EL (cell line): ENCODE data around the gene RBM33.
A peak's percentile ranks its signal among the peaks of the same experiment; 100 is the strongest.
"Not testable (repeated sequence)": the region's sequence is repeated elsewhere in the genome, so short reads cannot be mapped to it uniquely, and the experiment has no call there.

ENCODE experiments used
- DNase-seq: peaks from one replicate; pipeline ENCODE4 v3.0.0-alpha.2; 2016

RBM33 gene

DNA sequence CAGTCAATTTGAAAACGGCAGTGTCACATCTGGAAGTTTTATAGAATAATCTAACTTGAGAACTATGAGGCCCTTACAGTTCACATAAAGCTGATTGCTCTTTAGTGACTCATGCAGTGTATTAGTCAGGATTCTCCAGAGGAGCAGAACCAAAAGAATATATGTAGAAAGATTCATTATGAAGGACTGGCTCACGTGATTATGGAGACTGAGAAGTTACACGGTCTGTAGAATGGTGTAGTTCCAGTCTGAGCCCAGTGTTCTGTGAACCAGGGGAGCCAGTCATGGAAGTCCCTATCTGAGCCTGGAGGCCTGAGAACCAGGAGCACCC, 21.5 kb downstream of the RBM33 start:
- peak; percentile 85 for DNase-seq

DNA sequence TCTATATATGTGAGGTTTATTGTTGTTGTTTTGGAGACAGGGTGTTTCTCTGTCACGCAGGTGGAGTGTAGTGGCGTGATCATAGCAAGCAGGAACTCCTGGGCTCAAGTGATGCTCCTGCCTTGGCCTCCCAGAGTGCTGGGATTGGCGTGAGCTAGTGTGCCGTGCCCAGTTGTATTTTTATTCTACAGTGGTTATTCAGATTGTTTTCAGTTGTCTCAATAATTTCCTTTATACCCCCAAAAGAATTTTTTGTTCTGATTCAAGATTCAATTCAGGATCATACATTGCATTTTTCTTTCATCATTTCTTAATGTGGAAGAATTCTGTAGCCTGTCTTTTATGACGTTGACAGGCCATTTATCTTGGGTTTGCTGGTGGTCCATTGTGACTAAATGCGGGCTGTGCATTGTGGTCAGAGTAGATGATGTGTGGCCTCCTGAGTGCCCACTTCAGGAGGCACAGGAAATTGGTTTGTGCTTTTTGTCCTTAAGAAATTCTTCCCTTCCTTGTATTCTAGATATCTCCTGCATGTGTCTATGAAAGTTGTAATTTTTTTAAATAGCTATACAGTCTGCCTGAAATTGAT, 22.9 kb downstream of the RBM33 start:
- no peak for DNase-seq

- peak; percentile 25 for DNase-seq
These were observed 25.4 kb downstream of the RBM33 start for GRCh38 chr7:155669717-155670505.

DNA sequence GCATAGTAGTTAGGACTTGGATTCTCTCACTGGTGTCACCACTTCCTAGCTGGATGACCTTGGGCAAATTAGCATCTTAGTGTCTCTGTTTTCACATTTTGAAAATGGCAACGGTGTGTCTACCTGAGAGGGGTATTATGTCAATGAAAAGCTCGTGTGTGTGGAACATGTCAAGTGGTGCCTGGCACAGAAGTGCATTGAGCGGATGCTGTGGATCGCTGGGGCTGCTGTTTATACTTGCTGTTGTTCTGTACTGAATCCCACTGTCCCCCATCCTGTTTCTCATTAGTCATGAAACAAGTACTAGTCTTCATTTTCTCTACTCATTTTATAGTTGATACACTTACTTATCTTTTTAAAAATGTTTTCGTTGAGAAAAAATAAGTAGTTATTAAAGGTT, 26.1 kb downstream of the RBM33 start:
- DNase-seq, result no peak

DNA sequence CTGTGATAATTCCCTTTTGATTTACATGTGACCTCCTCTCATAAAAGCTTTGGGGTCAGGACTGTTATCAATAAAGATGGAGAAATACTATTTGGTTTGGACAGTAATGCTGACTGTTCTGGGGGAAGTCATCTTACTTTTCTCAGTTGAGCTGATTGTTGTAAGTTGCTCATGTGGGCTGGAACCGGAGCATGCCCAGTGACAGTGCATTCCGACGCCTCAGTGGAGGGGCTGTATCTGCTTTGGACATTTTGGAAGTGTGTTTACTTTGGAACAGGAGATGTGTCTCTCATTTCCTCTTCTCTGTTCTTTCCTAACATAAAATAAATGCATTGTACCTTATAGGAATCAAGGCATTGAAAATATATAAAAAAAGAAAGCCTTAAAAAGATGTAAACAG, 30.1 kb downstream of the RBM33 start:
- DNase-seq, result no peak

DNA sequence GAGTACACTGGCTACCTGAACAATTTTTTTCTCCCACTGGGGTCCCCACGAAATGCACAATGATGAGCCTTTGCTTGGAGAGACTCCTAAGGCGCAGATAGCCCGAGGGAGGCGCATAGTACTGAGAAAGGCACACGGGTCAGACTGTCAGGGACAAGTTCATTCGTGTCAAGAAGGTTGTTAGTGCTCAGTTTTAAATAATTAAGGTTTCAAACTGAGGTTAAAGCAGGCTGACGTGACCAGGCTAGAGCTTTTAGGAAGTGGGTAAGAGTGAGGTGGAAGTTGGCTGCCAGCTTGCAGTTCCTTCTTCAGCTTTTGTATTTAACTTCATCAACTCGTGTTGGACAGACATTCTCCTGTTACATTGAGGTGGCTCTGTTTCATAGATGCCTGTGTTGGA, 31.6 kb downstream of the RBM33 start:
- no peak for DNase-seq

DNA sequence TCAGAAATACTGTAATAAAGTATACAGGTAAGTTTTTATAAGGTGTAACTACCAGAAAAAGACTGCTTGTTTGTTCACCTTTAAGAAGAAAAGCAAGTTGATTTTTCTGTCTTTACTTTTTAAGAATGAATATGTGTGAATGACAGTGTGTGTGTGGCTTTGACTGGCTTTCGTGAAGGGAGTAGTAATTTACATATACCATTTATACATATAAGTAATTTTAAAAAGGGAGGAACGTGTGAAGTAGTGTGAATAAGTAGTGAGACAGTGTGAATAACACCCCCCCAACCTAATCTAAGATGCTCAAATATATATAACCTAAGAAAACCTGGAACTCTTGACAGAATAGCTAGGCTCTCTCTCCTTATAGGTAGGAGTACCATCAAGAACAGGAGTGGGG, 33.2 kb downstream of the RBM33 start:
- no peak for DNase-seq

- no peak for DNase-seq
These were observed 35.7 kb downstream of the RBM33 start for GRCh38 chr7:155680124-155680523.

- no peak for DNase-seq
These were observed 36.4 kb downstream of the RBM33 start for GRCh38 chr7:155680864-155681263.

DNA sequence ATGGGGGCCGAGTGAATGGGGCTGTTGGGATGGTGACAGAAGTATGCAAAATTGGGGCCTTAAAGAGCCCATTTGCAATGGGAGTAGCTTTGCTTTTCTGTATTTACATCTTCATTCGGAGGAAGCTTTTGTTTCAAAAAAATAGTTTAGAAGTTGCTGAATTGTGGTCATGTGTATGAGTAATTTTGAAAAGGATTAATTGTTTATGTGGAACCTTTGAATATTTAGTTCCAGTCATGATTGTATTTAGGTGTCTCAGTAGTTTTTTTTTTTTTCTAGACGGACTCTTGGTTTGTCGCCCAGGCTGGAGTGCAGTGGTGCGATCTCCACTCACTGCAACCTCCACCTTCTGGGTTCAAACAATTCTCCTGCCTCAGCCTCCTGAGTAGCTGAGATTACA, 37.2 kb downstream of the RBM33 start:
- DNase-seq, result no peak

- DNase-seq, result no peak
These were observed 38.0 kb downstream of the RBM33 start for GRCh38 chr7:155682484-155682883.

GRCh38 chr7:155683098-155683497, 38.6 kb downstream of the RBM33 start:
- no peak for DNase-seq

DNA sequence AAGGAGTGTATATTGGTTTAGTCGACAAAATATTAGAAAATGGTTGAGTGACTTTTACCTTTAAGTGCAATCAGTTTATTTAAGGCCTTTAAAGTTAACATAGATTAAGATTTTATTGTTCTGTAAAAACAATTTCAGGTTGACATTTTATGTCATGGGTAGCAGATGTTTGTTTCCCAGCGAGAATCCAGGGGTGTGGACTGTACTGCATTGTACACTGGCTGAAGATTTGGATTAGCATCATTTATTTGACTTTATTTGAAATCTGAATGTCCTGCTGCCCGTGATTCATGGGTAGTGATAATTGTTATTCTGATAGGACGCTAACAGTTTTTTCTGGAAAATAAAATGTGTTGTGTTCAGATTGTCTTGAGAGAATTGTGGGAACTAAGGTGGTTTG, 39.3 kb downstream of the RBM33 start:
- DNase-seq, result no peak

- DNase-seq, result no peak
These were observed 40.1 kb downstream of the RBM33 start for GRCh38 chr7:155684543-155684942.

DNA sequence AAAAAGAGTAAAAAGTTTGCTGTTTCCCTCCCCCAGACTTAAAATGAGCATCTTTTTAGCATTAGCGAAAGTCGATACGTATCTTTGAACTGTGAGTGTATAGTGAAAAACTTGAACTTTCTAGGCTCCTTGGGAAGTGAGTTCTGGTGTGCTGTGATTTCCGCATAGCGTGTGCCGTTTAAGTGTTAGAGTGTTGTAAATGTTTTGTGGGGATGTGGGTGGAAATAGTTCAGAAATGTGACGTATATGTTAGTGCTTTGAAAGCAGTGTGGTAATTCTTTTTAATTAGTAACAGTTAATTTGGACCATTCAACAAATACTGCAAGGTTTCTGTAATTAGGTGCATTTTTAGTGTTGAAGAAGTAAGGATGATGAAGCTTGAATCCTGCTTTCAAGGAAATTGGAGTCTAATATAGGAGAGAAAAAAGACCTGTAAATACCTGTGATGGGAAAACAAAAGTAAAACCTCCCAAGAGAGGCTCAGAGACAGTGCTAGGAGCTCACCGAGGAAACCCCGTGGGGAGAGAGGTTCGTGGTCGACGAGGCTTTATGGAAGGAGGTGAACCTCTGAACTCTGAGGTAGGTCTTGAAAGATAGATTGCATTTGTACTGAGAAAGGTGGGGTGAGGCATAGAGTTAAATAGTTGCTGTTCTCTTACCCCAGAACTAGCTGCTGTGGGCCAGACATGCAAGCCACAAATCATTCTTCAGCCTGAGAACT, 40.8 kb downstream of the RBM33 start:
- no peak for DNase-seq

DNA sequence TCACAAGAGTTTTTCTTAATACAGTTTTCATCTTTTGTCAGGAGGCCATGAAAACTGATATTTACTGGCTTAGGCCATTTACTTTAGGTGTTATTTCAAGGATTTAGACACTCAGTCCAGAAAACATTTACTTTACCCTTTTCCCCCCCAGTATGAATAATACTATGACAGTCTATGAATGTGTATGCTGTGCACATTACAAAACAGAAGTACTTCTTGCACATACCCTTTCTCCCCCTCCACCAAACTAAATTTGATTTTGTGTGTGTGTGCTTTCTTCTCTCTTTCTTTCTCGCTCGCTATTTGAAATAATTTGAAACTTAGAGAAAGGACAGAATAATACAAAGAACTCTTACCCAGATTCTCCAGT, 41.3 kb downstream of the RBM33 start:
- DNase-seq, result no peak

DNA sequence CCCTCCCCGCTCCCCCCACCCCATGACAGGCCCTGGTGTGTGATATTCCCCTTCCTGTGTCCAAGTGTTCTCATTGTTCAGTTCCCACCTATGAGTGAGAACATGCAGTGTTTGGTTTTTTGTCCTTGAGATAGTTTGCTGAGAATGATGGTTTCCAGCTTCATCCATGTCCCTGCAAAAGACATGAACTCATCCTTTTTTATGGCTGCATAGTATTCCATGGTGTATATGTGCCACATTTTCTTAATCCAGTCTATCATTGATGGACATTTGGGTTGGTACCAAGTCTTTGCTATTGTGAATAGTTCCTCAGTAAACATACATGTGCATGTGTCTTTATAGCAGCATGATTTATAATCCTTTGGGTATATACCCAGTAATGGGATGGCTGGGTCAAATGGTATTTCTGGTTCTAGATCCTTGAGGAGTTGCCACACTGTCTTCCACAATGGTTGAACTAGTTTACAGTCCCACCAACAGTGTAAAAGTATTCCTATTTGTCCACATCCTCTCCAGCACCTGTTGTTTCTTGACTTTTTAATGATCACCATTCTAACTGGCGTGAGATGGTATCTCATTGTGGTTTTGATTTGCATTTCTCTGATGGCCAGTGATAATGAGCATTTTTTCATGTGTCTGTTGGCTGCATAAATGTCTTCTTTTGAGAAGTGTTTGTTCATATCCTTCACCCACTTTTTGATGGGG, 42.3 kb downstream of the RBM33 start:
- not testable (repeated sequence) for DNase-seq

GRCh38 chr7:155688237-155688636, 43.8 kb downstream of the RBM33 start:
- DNase-seq, result not testable (repeated sequence)

GRCh38 chr7:155690655-155691054, 46.2 kb downstream of the RBM33 start:
- not testable (repeated sequence) for DNase-seq

DNA sequence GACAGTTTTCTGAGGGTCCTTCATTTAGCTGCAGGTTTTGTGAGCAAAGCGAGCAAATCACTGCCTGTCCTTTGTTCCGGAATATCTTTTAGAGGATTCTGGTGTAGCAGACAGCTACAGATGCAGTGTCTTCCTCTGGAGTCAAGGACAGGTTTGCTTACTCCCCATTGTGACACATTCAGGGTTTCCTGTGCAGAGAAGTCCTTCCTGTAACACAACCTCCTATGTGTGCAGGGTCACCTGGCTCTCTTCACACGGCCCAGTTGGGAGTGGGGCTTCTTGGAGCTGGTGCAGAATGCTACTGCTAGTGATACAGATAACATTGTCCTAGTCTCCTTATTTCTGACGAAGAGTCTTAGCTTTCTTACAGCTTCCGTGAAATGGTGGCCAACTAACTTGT, 47.9 kb downstream of the RBM33 start:
- no peak for DNase-seq

GRCh38 chr7:155693826-155694225, 49.4 kb downstream of the RBM33 start:
- DNase-seq, result no peak

DNA sequence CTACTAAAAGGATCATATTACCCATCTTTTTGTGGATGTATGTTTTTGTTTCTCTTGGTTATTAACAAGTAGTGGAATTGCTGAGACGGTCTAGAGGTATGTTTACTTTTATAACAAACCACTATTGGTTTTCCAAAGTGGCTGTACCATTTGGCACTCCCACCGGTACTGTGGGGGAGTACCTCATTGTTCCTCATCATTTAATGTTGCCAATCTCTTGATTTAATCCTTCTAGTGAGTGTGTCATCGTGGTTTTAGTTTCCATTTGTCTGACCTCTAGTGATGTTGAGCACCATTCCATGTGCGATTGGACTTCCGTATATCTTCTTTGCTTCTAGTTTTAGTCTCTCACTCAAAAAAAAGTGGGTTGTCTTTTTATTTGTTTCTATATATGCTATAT, 50.4 kb downstream of the RBM33 start:
- no peak for DNase-seq

DNA sequence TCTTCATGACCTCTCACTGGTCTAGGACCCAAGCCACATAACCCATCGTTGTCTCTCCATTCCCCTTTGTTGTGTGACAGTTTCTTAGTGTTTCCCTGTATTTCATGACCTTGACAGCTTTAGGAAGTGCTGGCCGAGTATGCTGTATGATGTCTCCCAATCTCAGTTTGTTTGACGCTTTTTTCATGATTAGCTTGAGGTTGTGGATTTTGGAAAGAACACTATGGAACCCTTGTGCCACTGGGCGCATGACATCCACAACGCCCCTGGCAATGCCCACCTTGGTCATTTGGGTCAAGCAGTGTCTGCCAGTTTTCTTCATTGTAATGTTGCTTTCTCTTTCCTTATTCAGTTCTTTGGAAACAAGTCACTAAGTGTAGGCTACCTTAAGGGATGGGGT, 52.3 kb downstream of the RBM33 start:
- DNase-seq, result no peak

GRCh38 chr7:155698633-155699032, 54.2 kb downstream of the RBM33 start:
- no peak for DNase-seq
